HG03103 (cell line): ENCODE data around the gene TM2D3.
"Not testable (repeated sequence)": the region's sequence is repeated elsewhere in the genome, so short reads cannot be mapped to it uniquely, and the experiment has no call there.

Source experiments
- ATAC-seq: cut with Tn5 transposase; IDR thresholded peaks from one replicate; pipeline ENCODE4 v1.9.1; 2021; ENCODE audit warnings: low read depth; ENCODE audit not compliant: unreplicated experiment

Gene TM2D3

GRCh38 chr15:101657968-101658784 lies 6.0 kb upstream of the TM2D3 start:
- ATAC-seq, result no peak

GRCh38 chr15:101657171-101657570 lies 5.0 kb upstream of the TM2D3 start:
- no peak for ATAC-seq

DNA sequence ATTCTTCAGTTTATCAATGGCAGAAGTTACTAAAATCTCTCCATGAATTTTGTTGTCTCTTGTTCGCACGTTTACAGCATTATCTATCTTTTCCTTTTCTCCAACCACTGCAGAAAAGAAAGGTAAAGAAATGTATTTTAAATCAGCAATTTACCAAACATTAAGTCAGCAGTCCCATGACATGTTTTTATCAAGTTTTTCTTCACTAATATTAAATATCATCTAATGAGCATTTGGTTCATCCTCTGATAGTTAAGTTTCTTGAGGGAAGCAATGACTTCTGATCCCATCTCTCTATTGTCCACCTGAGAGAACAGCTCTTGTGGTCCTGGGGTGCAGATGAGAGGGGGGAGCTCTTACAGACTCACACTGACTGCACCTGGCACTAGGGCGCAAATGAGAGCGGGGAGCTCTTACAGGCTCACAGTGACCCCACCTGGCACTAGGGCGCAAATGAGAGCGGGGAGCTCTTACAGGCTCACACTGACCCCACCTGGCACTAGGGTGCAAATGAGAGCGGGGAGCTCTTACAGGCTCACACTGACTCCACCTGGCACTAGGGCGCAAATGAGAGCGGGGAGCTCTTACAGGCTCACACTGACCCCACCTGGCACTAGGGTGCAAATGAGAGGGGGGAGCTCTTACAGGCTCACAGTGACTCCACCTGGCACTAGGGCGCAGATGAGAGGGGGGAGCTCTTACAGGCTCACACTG lies 2.6 kb upstream of the TM2D3 start:
- ATAC-seq, result not testable (repeated sequence)

GRCh38 chr15:101654171-101654570 lies 2.0 kb upstream of the TM2D3 start:
- ATAC-seq, result no peak

- no peak for ATAC-seq
Observed at GRCh38 chr15:101652786-101653430, 727 bp upstream of the TM2D3 start.

- peak; percentile 40 for ATAC-seq
Observed at GRCh38 chr15:101651554-101652097, 555 bp downstream of the TM2D3 start.

DNA sequence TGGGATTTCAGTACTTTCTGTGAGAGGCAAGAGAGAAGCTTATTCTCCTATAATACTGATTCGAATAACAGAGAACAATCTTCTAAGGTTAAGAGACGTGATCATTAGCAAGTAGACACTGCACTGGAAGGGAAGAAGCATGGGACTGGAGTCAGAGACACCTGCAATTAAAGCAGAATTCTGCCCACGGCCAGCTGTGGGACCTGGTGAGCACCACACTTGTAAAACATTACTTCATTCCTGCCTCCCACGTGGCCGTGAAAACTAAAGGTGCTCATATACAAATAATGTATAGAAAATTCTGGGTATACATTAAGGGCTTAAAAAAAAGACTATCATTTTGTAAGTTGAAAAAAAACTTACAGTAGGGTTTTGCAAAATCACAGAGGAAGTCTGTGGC lies 2.0 kb downstream of the TM2D3 start:
- ATAC-seq, result no peak

DNA sequence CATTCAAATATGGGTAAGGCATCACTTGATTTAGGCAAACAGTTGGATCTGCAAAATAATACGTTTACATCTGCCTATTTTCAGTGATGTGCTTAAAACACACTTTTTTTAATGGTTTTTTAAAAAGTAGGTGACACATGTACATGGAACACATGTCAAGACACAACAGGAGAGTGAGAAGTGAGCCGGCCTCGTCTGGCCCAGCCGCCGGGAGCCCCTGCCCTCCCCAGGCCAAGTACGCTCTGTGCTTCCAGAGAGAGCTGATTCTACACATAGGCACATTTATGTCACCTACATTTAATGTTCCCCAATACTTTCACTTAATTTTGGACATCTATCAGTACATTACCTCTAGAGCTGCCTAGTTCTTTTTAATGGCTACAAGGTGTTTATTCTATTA lies 3.8 kb downstream of the TM2D3 start:
- ATAC-seq, result no peak

DNA sequence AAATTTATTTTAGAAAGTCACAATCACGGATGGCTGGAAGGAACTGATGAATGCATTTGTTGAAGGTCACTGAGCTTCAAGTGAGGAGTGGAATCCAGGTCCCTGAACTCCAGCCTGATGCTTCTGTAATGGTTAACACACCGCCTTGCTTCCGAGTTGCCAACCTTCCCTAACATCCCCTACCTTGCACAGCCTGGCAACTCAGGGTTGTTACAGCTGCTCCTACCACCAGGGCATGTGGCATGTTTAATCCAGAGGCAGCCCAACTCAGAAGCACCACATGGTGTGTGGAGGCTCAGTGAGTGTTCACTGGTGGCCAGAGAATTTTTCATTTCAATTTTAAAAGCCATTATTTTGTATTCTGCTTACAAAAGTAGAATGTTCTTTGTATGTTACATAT lies 4.9 kb downstream of the TM2D3 start:
- ATAC-seq, result no peak

DNA sequence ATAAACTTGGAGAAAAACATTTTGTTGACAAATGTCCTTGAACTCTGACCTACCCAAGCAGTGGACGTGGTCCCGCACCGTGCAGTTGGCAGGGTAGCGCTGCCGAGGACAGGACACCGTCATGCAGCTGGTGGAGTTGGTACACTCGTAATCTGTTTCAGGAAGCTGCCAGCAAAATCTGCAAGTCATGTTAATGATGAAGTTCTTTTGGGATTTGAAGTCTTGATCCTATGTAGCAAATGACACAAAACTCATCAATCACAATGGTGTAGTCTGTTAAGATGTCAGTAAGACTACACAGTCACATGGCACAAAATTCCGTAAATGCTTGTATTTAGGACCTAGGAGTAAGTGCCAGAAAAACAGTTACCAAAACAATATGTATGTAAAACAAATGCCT lies 5.5 kb downstream of the TM2D3 start:
- ATAC-seq, result no peak

DNA sequence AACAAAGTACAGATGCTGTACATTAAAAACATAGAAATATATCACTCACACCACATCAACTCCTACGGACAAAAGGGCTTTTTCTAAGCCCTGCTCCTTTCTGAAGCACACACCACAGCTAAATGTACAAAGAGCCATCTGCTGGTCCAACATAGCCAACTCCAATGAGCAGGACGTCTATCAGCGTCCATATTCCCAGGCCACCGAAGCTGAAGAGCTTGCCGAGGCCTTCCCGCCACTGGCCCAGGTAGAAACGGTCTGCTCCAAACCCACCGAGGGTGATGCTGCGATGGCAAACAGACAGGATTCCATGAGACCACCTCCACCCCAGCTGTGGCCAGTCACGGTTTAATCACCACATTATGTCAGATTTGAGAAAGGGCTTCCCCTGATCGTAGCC lies 9.8 kb downstream of the TM2D3 start:
- ATAC-seq, result no peak

- ATAC-seq, result no peak
Observed at GRCh38 chr15:101641894-101642293, 10.3 kb downstream of the TM2D3 start.

DNA sequence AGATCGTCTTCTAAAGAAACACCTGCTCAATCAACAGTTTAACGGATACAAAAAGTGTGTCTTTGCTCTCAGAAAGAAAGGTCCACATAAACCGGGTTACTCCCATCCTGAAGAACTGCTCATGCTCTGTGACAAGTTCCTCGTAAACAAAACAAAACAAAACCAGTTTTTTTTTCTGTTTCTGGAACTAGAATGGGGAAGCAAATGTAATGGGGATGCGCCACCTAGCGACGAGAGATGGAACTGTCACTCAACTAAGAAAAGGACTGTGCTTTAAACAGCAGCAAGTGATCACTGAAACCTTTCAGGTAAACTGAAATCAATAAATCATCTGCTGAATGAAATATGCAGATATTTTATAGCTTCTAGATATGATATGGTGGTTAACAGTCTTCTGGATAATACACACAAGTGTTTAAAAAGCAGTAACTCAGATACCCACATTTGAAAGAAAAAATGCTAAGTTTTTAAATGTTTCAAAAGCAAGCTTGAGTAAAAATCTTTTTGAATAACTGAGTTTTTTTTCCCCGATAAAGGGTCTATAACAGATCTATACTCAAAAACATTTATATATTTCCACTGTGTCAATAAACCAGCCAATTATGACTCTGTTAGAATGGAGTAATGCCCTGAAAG lies 10.9 kb downstream of the TM2D3 start:
- ATAC-seq, result peak; percentile 49

DNA sequence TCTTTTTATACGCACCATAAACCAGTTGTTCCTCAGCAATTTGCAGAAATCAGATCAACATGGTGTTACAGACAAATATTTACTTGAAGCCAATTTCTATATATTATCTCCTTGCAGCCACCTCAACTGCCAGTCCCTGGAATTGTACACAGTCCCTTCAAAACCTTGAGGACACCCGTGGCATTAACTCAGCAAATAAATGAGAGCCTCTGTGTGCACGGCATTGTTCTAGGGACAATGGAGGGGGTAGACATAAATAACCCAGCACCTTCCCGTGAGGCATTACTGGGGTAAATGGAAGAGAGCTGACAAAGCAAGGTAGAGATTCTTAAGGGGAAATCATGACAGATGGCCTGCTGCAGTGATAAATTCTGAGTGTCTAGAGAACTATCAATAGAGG lies 12.5 kb downstream of the TM2D3 start:
- no peak for ATAC-seq

DNA sequence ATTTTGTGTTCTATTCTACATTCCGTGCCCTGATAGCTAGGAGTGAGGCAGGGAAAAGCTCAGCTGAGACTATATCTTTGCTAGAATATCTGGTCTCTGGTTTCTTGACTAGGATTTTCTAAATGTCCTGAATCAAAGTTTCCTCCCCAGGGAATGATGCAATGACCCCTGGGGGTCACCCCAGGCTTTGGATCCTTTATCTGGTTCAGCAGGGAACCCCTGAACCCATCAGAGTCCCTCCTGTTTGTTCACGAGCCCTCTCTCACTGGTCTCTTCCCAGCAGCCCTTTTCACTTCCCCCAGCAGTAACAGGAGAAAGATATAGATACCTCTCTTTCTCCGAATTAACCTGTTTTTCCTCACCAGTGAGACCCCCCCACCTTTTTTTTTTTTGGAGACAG lies 14.3 kb downstream of the TM2D3 start:
- ATAC-seq, result no peak

DNA sequence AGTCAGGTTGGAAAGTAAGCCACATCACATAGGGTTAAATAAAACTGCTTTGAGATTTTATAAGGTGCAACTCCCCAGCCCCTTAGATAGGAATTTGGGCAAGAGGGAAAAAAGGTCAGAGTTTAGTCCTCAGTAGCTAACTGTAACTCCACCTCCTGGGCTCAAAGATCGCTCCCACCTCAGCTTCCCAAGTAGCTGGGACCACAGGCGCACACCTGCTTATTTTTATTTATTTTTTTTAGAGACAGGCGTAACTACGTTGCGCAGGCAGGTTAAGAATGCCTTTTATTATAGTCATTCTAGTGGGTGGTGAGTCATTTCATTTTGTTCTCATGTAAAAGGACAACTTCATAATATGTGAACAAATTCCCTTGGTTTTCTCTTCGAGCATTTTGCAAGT lies 14.7 kb downstream of the TM2D3 start:
- no peak for ATAC-seq

GRCh38 chr15:101637038-101637437 lies 15.1 kb downstream of the TM2D3 start:
- no peak for ATAC-seq

GRCh38 chr15:101635944-101636727 lies 16.0 kb downstream of the TM2D3 start:
- no peak for ATAC-seq

DNA sequence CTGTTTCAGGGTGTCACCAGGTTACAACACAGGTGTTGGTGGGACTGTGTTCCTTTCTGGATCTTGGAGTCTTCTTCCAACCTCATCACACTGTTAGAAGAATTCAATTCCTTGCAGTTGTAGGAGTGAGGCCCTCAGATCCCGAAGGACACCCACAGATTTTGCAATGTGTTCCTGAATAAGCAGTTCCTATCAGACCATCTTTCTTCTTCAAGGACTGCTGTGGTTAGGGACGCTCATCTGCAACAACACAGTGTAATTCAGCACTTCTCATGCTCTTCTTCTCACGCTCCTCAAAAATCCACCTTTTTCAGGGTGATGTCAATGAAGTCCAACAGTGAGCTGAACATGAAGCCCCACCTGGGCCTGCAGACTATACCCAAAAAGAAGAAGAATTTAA lies 18.8 kb downstream of the TM2D3 start:
- ATAC-seq, result no peak

GRCh38 chr15:101626729-101627128 lies 25.5 kb downstream of the TM2D3 start:
- ATAC-seq, result not testable (repeated sequence)
